ENCODE data around the gene EOLA1. TPM values are rescaled to one million over a fixed set of nuclear protein-coding genes. Genes with fewer than 3 reads are reported as not detected.
"Not testable (repeated sequence)": the region's sequence is repeated elsewhere in the genome, so short reads cannot be mapped to it uniquely, and the experiment has no call there.

Gene EOLA1
- total RNA-seq, 1 experiment from 2014 or later = 7.9 TPM

DNA sequence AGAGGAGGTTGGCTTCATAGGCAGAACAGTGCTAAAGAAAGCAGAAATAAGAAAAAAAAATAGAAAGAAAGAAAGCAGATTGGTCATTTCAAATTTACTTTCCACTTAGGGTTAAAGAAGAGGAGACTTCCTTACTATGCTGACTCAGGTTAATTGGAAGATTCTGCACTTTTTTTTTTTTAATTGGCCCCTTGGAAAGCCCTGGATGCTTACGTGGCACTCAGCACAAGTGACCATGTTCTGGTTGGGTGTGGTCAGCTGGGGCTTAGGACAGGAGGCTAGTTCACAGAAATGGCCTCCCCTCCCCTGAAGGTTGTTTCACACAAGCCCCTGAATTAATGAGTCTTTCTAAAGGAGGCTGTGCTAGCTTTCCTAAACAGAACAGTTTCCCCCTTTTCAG is 31.9 kb downstream of the EOLA1 start:
- Histone ChIP-seq H3K56ac (ENCODE audit: insufficient read length, low read depth, low read length) (no peak overlapping the region), H3K9ac (ENCODE audit: extremely low read depth, insufficient read length, low read length) (no peak overlapping the region), H3K27ac (ENCODE audit: insufficient read length, low read depth, low read length) (no peak overlapping the region), H3K27me3 (ENCODE audit: insufficient read depth, low read length) (no peaks in the 10 kb centered on the region), H4K91ac (ENCODE audit: insufficient read length, low read depth, low read length) (no peak overlapping the region), H2BK120ac (ENCODE audit: low read depth, low read length, poor library complexity, severe bottlenecking) (no peak overlapping the region), H3T11ph (ENCODE audit: low read length) (no peak overlapping the region), H2BK20ac (ENCODE audit: low read depth, low read length, poor library complexity, severe bottlenecking) (no peak overlapping the region), H3K79me1 (ENCODE audit: insufficient read depth, low read depth, low read length, poor library complexity, severe bottlenecking) (no peaks in the 10 kb centered on the region), H2BK15ac (ENCODE audit: low read depth, low read length) (no peak overlapping the region), H3K18ac (ENCODE audit: insufficient read length, low read depth, low read length) (no peak overlapping the region), H3K9me3 (ENCODE audit: control insufficient read depth, low read depth, low read length) (peaks cover 38% of the 10 kb centered on the region), H4K8ac (replicated peaks; ENCODE audit: insufficient read length, low read depth, low read length) (no peak overlapping the region), H4K20me1 (ENCODE audit: control insufficient read depth, insufficient read depth, insufficient read length) (no peaks in the 10 kb centered on the region), H4K5ac (ENCODE audit: insufficient read length, low read depth, low read length) (no peak overlapping the region), H3K4me1 (ENCODE audit: insufficient read depth, low read length) (no peaks in the 10 kb centered on the region), H3K23me2 (ENCODE audit: insufficient read length, low read depth, low read length, poor library complexity, severe bottlenecking) (no peaks in the 10 kb centered on the region), H2BK12ac (ENCODE audit: insufficient read length, low read depth, low read length) (no peak overlapping the region), H3K79me2 (ENCODE audit: insufficient read depth, low read length) (no peaks in the 10 kb centered on the region), H2AFZ (ENCODE audit: low read length) (no peak overlapping the region), H3K23ac (ENCODE audit: insufficient read length, low read depth, low read length) (no peak overlapping the region), H3K4me2 (ENCODE audit: insufficient read depth, insufficient read length, low read length) (no peak overlapping the region), H3K4ac (ENCODE audit: low read depth, low read length) (no peak overlapping the region), H3K14ac (ENCODE audit: insufficient read depth, low read length) (no peak overlapping the region), H2AK5ac (ENCODE audit: insufficient read length, low read length) (no peak overlapping the region), H2BK5ac (ENCODE audit: insufficient read length, low read length) (no peak overlapping the region)
- peaks cover 11 to 25% of the 10 kb centered on the region in 2 experiments for H3K4me1 Mint-ChIP-seq
- WGBS (ENCODE audit: extremely low coverage, insufficient read length, low lambda C conversion rate) = no CpG with 5 or more reads among the region's 1 CpG
- H3K27me3 Mint-ChIP-seq (ENCODE audit: low read depth) = no peaks in the 10 kb centered on the region
- TF ChIP-seq, protein P1, sequence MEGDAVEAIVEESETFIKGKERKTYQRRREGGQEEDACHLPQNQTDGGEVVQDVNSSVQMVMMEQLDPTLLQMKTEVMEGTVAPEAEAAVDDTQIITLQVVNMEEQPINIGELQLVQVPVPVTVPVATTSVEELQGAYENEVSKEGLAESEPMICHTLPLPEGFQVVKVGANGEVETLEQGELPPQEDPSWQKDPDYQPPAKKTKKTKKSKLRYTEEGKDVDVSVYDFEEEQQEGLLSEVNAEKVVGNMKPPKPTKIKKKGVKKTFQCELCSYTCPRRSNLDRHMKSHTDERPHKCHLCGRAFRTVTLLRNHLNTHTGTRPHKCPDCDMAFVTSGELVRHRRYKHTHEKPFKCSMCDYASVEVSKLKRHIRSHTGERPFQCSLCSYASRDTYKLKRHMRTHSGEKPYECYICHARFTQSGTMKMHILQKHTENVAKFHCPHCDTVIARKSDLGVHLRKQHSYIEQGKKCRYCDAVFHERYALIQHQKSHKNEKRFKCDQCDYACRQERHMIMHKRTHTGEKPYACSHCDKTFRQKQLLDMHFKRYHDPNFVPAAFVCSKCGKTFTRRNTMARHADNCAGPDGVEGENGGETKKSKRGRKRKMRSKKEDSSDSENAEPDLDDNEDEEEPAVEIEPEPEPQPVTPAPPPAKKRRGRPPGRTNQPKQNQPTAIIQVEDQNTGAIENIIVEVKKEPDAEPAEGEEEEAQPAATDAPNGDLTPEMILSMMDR (conservative IDR thresholded peaks at IDR 0.05) = no peak
- H3K36me3 Mint-ChIP-seq (ENCODE audit: insufficient read depth in 1 of 3, low read depth in 3 of 3) = no peaks in the 10 kb centered on the region; a peak in 1 of 7 replicates
- H3K27ac Mint-ChIP-seq = no peak overlapping the region
- peaks cover 33 to 35% of the 10 kb centered on the region in 2 experiments for H3K9me3 Mint-ChIP-seq
- DNase-seq = no peak
- H3K4me3 Mint-ChIP-seq = no peak overlapping the region

DNA sequence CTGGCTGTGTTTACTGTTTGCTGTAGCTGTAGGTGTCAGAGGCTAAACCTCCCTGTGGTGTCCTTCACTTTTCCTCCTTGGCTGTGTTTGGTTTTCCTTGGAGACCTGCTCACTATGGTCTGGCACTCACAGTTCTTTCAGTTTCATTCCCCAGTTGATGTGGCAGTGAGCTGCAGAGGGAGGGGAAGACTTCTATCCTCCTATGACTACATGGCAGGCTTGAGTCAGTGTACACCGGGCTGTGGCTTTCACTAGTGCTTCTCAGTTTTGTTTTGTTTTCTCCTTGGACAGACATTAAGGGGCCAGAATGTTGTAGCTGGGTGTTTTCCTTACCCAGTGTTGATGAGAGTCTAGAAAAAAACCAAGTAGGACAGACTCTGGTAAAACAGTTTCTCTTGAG is 32.6 kb downstream of the EOLA1 start:
- not testable (repeated sequence) for H4K8ac ChIP-seq (replicated peaks; ENCODE audit: insufficient read length, low read depth, low read length); H3K27me3 Mint-ChIP-seq (ENCODE audit: low read depth); H3K79me1 ChIP-seq (ENCODE audit: insufficient read depth, low read depth, low read length, poor library complexity, severe bottlenecking); H2BK15ac ChIP-seq (ENCODE audit: low read depth, low read length); H2BK120ac ChIP-seq (ENCODE audit: low read depth, low read length, poor library complexity, severe bottlenecking); H2BK20ac ChIP-seq (ENCODE audit: low read depth, low read length, poor library complexity, severe bottlenecking); H3K4me2 ChIP-seq (ENCODE audit: insufficient read depth, insufficient read length, low read length); H3K56ac ChIP-seq (ENCODE audit: insufficient read length, low read depth, low read length); H3K79me2 ChIP-seq (ENCODE audit: insufficient read depth, low read length); H2AK5ac ChIP-seq (ENCODE audit: insufficient read length, low read length); H2BK5ac ChIP-seq (ENCODE audit: insufficient read length, low read length); H3K18ac ChIP-seq (ENCODE audit: insufficient read length, low read depth, low read length); H2AFZ ChIP-seq (ENCODE audit: low read length); H3K14ac ChIP-seq (ENCODE audit: insufficient read depth, low read length); H3K23ac ChIP-seq (ENCODE audit: insufficient read length, low read depth, low read length); H3K27ac Mint-ChIP-seq; H3K27me3 ChIP-seq (ENCODE audit: insufficient read depth, low read length); H4K5ac ChIP-seq (ENCODE audit: insufficient read length, low read depth, low read length); H3K36me3 Mint-ChIP-seq (ENCODE audit: insufficient read depth in 1 of 3, low read depth in 3 of 3); H3K4me1 ChIP-seq (ENCODE audit: insufficient read depth, low read length); H4K20me1 ChIP-seq (ENCODE audit: control insufficient read depth, insufficient read depth, insufficient read length); H2BK12ac ChIP-seq (ENCODE audit: insufficient read length, low read depth, low read length); H3K4ac ChIP-seq (ENCODE audit: low read depth, low read length); H3K23me2 ChIP-seq (ENCODE audit: insufficient read length, low read depth, low read length, poor library complexity, severe bottlenecking); H3K4me3 Mint-ChIP-seq; H3T11ph ChIP-seq (ENCODE audit: low read length); H3K9ac ChIP-seq (ENCODE audit: extremely low read depth, insufficient read length, low read length); H3K27ac ChIP-seq (ENCODE audit: insufficient read length, low read depth, low read length); H4K91ac ChIP-seq (ENCODE audit: insufficient read length, low read depth, low read length); DNase-seq
- H3K4me1 Mint-ChIP-seq = peaks cover 11 to 25% of the 10 kb centered on the region in 2 experiments
- no CpG with 5 or more reads among the region's 1 CpG for WGBS (ENCODE audit: extremely low coverage, insufficient read length, low lambda C conversion rate)
- peaks cover 35% of the 10 kb centered on the region for H3K9me3 ChIP-seq (ENCODE audit: control insufficient read depth, low read depth, low read length)
- H3K9me3 Mint-ChIP-seq = peaks cover 29 to 33% of the 10 kb centered on the region in 2 experiments

All from H9 (cell line).